ENCODE results near the gene HLCS.
"Not testable (repeated sequence)": the region's sequence is repeated elsewhere in the genome, so short reads cannot be mapped to it uniquely, and the experiment has no call there.

HLCS gene

GRCh38 chr21:36845790-36846189 is 120.7 kb downstream of the HLCS start:
- DNase-seq = no peak

GRCh38 chr21:36845070-36845469 is 121.4 kb downstream of the HLCS start:
- no peak for DNase-seq

- DNase-seq = no peak
These were observed 124.6 kb downstream of the HLCS start for GRCh38 chr21:36841866-36842265.

GRCh38 chr21:36839735-36840134 is 126.7 kb downstream of the HLCS start:
- DNase-seq = no peak

GRCh38 chr21:36839123-36839522 is 127.3 kb downstream of the HLCS start:
- no peak for DNase-seq

- peak; percentile 41 for DNase-seq
These were observed 131.1 kb downstream of the HLCS start for GRCh38 chr21:36835383-36835795.

- no peak for DNase-seq
These were observed 132.3 kb downstream of the HLCS start for GRCh38 chr21:36834192-36834591.

GRCh38 chr21:36830100-36830499 is 136.4 kb downstream of the HLCS start:
- no peak for DNase-seq

GRCh38 chr21:36828891-36829515 is 137.5 kb downstream of the HLCS start:
- DNase-seq = no peak

- no peak for DNase-seq
These were observed 138.3 kb downstream of the HLCS start for GRCh38 chr21:36828208-36828607.

- DNase-seq = no peak
These were observed 140.8 kb downstream of the HLCS start for GRCh38 chr21:36825658-36826057.

- DNase-seq = no peak
These were observed 145.5 kb downstream of the HLCS start for GRCh38 chr21:36821032-36821299.

- DNase-seq = no peak
These were observed 146.1 kb downstream of the HLCS start for GRCh38 chr21:36820176-36821031.

- DNase-seq = no peak
These were observed 148.6 kb downstream of the HLCS start for GRCh38 chr21:36817732-36818450.

GRCh38 chr21:36816561-36817130 is 149.8 kb downstream of the HLCS start:
- no peak for DNase-seq

- DNase-seq = not testable (repeated sequence)
These were observed 150.4 kb downstream of the HLCS start for GRCh38 chr21:36816026-36816425.

- no peak for DNase-seq
These were observed 151.2 kb downstream of the HLCS start for GRCh38 chr21:36815284-36815683.

GRCh38 chr21:36813052-36813451 is 153.4 kb downstream of the HLCS start:
- DNase-seq = no peak

- no peak for DNase-seq
These were observed 154.7 kb downstream of the HLCS start for GRCh38 chr21:36811762-36812161.

GRCh38 chr21:36810443-36810842 is 156.0 kb downstream of the HLCS start:
- DNase-seq = no peak

GRCh38 chr21:36807422-36807928 is 159.0 kb downstream of the HLCS start:
- DNase-seq = no peak

GRCh38 chr21:36806103-36806502 is 160.4 kb downstream of the HLCS start:
- DNase-seq = no peak

GRCh38 chr21:36804874-36805611 is 161.4 kb downstream of the HLCS start:
- DNase-seq = no peak

All from NCI-H1694 (cell line).